H1 (cell line): Measurements from ENCODE around the gene FBLIM1.

Experiments used
- EP300 ChIP-seq, 2 experiments: IDR thresholded peaks; 1 replicate in 1 of 2; 2 replicates in 1 of 2; pipeline ENCODE4 v1.6.1; 2011 to 2012; ENCODE audit warnings: low read depth in 2 of 2, low read length in 2 of 2, mild to moderate bottlenecking in 2 of 2, borderline replicate concordance in 1 of 2, inconsistent platforms in 1 of 2, moderate library complexity in 1 of 2
- RAD21 ChIP-seq, 2 experiments: IDR thresholded peaks in 1 of 2; conservative IDR thresholded peaks in 1 of 2; 2 replicates each; pipeline ENCODE4 v1.6.1; 2011; ENCODE audit warnings: low read depth in 2 of 2, low read length in 2 of 2, improper control_type of control experiment in 1 of 2, inconsistent platforms in 1 of 2, mild to moderate bottlenecking in 1 of 2, moderate library complexity in 1 of 2
- TF ChIP-seq, protein P1 (sequence below), 3 experiments: IDR thresholded peaks; 1 replicate in 2 of 3; 2 replicates in 1 of 3; pipeline versions ENCODE4 v1.5.1 to v1.6.1; 2011; ENCODE audit warnings: low read length in 3 of 3, mild to moderate bottlenecking in 3 of 3, inconsistent platforms in 2 of 3, low read depth in 1 of 3, moderate library complexity in 1 of 3; ENCODE audit not compliant: insufficient read depth in 1 of 3; ENCODE audit errors: control extremely low read depth in 1 of 3

GRCh38 chr1:15775706-15776105, 17.1 kb downstream of the FBLIM1 start:
- no peak for TF ChIP-seq EP300 (IDR thresholded peaks at IDR 0.05; ENCODE audit: borderline replicate concordance in 1 of 2, low read depth in 2 of 2, low read length in 2 of 2)
- TF ChIP-seq, protein P1, sequence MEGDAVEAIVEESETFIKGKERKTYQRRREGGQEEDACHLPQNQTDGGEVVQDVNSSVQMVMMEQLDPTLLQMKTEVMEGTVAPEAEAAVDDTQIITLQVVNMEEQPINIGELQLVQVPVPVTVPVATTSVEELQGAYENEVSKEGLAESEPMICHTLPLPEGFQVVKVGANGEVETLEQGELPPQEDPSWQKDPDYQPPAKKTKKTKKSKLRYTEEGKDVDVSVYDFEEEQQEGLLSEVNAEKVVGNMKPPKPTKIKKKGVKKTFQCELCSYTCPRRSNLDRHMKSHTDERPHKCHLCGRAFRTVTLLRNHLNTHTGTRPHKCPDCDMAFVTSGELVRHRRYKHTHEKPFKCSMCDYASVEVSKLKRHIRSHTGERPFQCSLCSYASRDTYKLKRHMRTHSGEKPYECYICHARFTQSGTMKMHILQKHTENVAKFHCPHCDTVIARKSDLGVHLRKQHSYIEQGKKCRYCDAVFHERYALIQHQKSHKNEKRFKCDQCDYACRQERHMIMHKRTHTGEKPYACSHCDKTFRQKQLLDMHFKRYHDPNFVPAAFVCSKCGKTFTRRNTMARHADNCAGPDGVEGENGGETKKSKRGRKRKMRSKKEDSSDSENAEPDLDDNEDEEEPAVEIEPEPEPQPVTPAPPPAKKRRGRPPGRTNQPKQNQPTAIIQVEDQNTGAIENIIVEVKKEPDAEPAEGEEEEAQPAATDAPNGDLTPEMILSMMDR (IDR thresholded peaks at IDR 0.05; ENCODE audit: control extremely low read depth in 1 of 3, insufficient read depth in 1 of 3, low read depth in 1 of 3, low read length in 3 of 3): no peak
- no peak for TF ChIP-seq RAD21 (IDR thresholded peaks at IDR 0.05 in 1 of 2, conservative IDR thresholded peaks at IDR 0.05 in 1 of 2; ENCODE audit: low read depth in 2 of 2, low read length in 2 of 2)
